Measurements from ENCODE around the gene GGTLC1.
"Not testable (repeated sequence)": the region's sequence is repeated elsewhere in the genome, so short reads cannot be mapped to it uniquely, and the experiment has no call there.

The GGTLC1 gene

GRCh38 chr20:23979899-23980811 lies 8.4 kb downstream of the GGTLC1 start:
- 0 out of 2 replicates have a peak overlapping the region, but pooled peaks have one; percentile 0 for H3K27ac ChIP-seq (ENCODE audit: low read length)
- ATAC-seq (ENCODE audit: insufficient read depth, low read depth): not testable (repeated sequence)

GRCh38 chr20:23979380-23979779 lies 9.2 kb downstream of the GGTLC1 start:
- H3K4me3 ChIP-seq (ENCODE audit: low read depth in 1 of 2, low read length in 2 of 2); H3K79me2 ChIP-seq (ENCODE audit: insufficient read depth, low read length): not testable (repeated sequence)
- H3K4me1 ChIP-seq (ENCODE audit: insufficient read depth, low read length): peaks cover 20% of the 10 kb centered on the region

More at GRCh38 chr20:23979899-23980811, 8.4 kb downstream of the GGTLC1 start:
- H3K4me3 ChIP-seq (ENCODE audit: low read depth in 1 of 2, low read length in 2 of 2); H2AFZ ChIP-seq (ENCODE audit: low read depth, low read length); H3K9ac ChIP-seq (ENCODE audit: low read depth, low read length); DNase-seq; H3K79me2 ChIP-seq (ENCODE audit: insufficient read depth, low read length); H3K4me2 ChIP-seq (ENCODE audit: insufficient read depth, low read length); H3K27me3 ChIP-seq (ENCODE audit: insufficient read depth, low read length, poor library complexity); H3K9me3 ChIP-seq (ENCODE audit: insufficient read depth, low read length, severe bottlenecking); H4K20me1 ChIP-seq (ENCODE audit: insufficient read depth, low read length); H3K36me3 ChIP-seq (ENCODE audit: insufficient read depth, low read length): not testable (repeated sequence)
- H3K4me1 ChIP-seq (ENCODE audit: insufficient read depth, low read length): peaks cover 19% of the 10 kb centered on the region

GRCh38 chr20:23978457-23978856 lies 10.1 kb downstream of the GGTLC1 start:
- peak overlapping the region; percentile 46 for H3K4me2 ChIP-seq (ENCODE audit: insufficient read depth, low read length)
- peak; percentile 92 for ATAC-seq (ENCODE audit: insufficient read depth, low read depth)
- DNase-seq: peak; percentile 78
- H3K27ac ChIP-seq (ENCODE audit: low read length): peak overlapping the region; percentile 80
- H3K9ac ChIP-seq (ENCODE audit: low read depth, low read length): peak overlapping the region; percentile 30
- peak; percentile 65 for TF ChIP-seq CTCF (IDR thresholded peaks at IDR 0.05; ENCODE audit: borderline replicate concordance, extremely low read depth, low read length, poor library complexity, severe bottlenecking)
- H2AFZ ChIP-seq (ENCODE audit: low read depth, low read length): peak overlapping the region; percentile 61; the same call in 1 of the 2 replicates
- H3K27me3 ChIP-seq (ENCODE audit: insufficient read depth, low read length, poor library complexity); H3K4me3 ChIP-seq (ENCODE audit: low read depth in 1 of 2, low read length in 2 of 2); H4K20me1 ChIP-seq (ENCODE audit: insufficient read depth, low read length); H3K36me3 ChIP-seq (ENCODE audit: insufficient read depth, low read length); H3K79me2 ChIP-seq (ENCODE audit: insufficient read depth, low read length); H3K9me3 ChIP-seq (ENCODE audit: insufficient read depth, low read length, severe bottlenecking): not testable (repeated sequence)
- peaks cover 20% of the 10 kb centered on the region for H3K4me1 ChIP-seq (ENCODE audit: insufficient read depth, low read length)

More at GRCh38 chr20:23979380-23979779, 9.2 kb downstream of the GGTLC1 start:
- peak overlapping the region; percentile 56 for H3K27ac ChIP-seq (ENCODE audit: low read length)
- H3K36me3 ChIP-seq (ENCODE audit: insufficient read depth, low read length); H3K9me3 ChIP-seq (ENCODE audit: insufficient read depth, low read length, severe bottlenecking); H2AFZ ChIP-seq (ENCODE audit: low read depth, low read length); DNase-seq; H3K9ac ChIP-seq (ENCODE audit: low read depth, low read length); ATAC-seq (ENCODE audit: insufficient read depth, low read depth); H3K27me3 ChIP-seq (ENCODE audit: insufficient read depth, low read length, poor library complexity); H4K20me1 ChIP-seq (ENCODE audit: insufficient read depth, low read length); H3K4me2 ChIP-seq (ENCODE audit: insufficient read depth, low read length): not testable (repeated sequence)

GRCh38 chr20:23974966-23975365 lies 13.6 kb downstream of the GGTLC1 start:
- H3K4me1 ChIP-seq (ENCODE audit: insufficient read depth, low read length): peaks cover 20% of the 10 kb centered on the region
- no peaks in the 10 kb centered on the region for H3K9me3 ChIP-seq (ENCODE audit: insufficient read depth, low read length, severe bottlenecking)
- H3K79me2 ChIP-seq (ENCODE audit: insufficient read depth, low read length): no peaks in the 10 kb centered on the region
- no peaks in the 10 kb centered on the region for H3K36me3 ChIP-seq (ENCODE audit: insufficient read depth, low read length)
- H3K27me3 ChIP-seq (ENCODE audit: insufficient read depth, low read length, poor library complexity): no peaks in the 10 kb centered on the region
- no peak overlapping the region for H3K9ac ChIP-seq (ENCODE audit: low read depth, low read length)
- no peak overlapping the region for H3K4me3 ChIP-seq (ENCODE audit: low read depth in 1 of 2, low read length in 2 of 2)
- TF ChIP-seq EZH2 (IDR thresholded peaks at IDR 0.05; ENCODE audit: borderline replicate concordance, low read depth, low read length, severe bottlenecking) (no peak), CTCF (IDR thresholded peaks at IDR 0.05; ENCODE audit: borderline replicate concordance, extremely low read depth, low read length, poor library complexity, severe bottlenecking) (no peak)
- no peak overlapping the region for H2AFZ ChIP-seq (ENCODE audit: low read depth, low read length)
- no peak for DNase-seq
- no peak overlapping the region for H3K4me2 ChIP-seq (ENCODE audit: insufficient read depth, low read length)
- H3K27ac ChIP-seq (ENCODE audit: low read length): no peak overlapping the region
- H4K20me1 ChIP-seq (ENCODE audit: insufficient read depth, low read length): no peaks in the 10 kb centered on the region
- 0 out of 3 replicates have a peak, but pooled peaks have one; percentile 11 for ATAC-seq (ENCODE audit: insufficient read depth, low read depth)
